Fibroblast of villous mesenchyme (primary cell): Measurements from ENCODE around the gene CORO2A. TPM values are rescaled to one million over a fixed set of nuclear protein-coding genes. Genes with fewer than 3 reads are reported as not detected.

Experiments
- DNase-seq: peaks from one replicate; pipeline ENCODE4 v3.0.0-alpha.2; 2010; ENCODE audit warnings: low read depth
- H3K4me3 ChIP-seq: 2 replicates; pipeline ENCODE4 v1.5.1; 2011; ENCODE audit warnings: low read depth, mild to moderate bottlenecking, low read length
- total RNA-seq: library from RNA; depleted of rRNA; stranded (reverse); fragments of >200 nt; gene quantifications from 2 replicates; pipeline ENCODE4 v1.2.3, GENCODE V29; 2012
- TF ChIP-seq, protein P1 (sequence below): IDR thresholded peaks from 2 replicates; pipeline ENCODE4 v1.5.1; 2012; ENCODE audit warnings: low read depth, mild to moderate bottlenecking, low read length; ENCODE audit not compliant: insufficient read depth

The CORO2A gene
- total RNA-seq, 1 donor, result 2.2 TPM

DNA sequence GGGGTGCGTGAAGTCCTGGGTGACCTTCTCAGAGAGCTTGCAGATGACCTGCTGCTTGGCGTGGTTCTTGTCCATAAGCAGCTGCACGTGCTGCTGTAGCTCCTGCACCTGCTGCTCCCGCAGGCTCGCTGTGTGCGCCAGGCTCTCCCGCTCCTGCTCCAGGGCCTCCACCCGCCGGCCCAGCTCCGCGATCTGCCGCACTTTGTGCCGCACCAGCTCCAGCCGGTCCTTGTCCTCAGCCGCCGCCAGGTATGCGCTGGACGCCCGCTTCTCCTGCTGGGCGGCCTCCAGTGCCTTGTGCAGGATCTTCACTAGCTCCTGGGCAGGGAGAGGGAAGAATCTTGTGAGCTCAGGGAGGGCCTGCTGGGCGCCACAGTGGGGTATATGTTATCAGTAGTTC lies 28.5 kb upstream of the CORO2A start:
- TF ChIP-seq, protein P1, sequence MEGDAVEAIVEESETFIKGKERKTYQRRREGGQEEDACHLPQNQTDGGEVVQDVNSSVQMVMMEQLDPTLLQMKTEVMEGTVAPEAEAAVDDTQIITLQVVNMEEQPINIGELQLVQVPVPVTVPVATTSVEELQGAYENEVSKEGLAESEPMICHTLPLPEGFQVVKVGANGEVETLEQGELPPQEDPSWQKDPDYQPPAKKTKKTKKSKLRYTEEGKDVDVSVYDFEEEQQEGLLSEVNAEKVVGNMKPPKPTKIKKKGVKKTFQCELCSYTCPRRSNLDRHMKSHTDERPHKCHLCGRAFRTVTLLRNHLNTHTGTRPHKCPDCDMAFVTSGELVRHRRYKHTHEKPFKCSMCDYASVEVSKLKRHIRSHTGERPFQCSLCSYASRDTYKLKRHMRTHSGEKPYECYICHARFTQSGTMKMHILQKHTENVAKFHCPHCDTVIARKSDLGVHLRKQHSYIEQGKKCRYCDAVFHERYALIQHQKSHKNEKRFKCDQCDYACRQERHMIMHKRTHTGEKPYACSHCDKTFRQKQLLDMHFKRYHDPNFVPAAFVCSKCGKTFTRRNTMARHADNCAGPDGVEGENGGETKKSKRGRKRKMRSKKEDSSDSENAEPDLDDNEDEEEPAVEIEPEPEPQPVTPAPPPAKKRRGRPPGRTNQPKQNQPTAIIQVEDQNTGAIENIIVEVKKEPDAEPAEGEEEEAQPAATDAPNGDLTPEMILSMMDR, result no peak

GRCh38 chr9:98219794-98220370 lies 27.4 kb upstream of the CORO2A start:
- no peak for DNase-seq
- TF ChIP-seq, protein P1, result no peak
- H3K4me3 ChIP-seq, result no peak overlapping the region

More for the DNA sequence above, 28.5 kb upstream of the CORO2A start:
- DNase-seq, result no peak
- H3K4me3 ChIP-seq, result no peak overlapping the region

DNA sequence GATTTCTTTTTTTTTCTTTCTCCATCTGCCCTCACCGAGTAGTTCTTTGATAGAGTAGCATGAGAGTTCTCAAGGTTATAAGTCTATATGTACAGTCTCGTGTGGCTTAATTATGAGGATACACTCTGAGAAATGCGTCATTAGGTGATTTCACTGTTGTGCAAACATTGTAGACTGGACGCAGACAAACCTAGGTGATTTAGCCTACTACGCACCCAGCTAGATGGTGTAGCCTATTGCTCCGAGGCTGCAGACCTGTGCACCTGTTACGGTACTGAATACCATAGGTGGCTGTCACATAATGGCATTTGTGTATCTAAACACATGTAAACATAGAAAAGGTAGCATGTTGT lies 26.9 kb upstream of the CORO2A start:
- no peak for DNase-seq
- no peak overlapping the region for H3K4me3 ChIP-seq
- TF ChIP-seq, protein P1, result no peak

DNA sequence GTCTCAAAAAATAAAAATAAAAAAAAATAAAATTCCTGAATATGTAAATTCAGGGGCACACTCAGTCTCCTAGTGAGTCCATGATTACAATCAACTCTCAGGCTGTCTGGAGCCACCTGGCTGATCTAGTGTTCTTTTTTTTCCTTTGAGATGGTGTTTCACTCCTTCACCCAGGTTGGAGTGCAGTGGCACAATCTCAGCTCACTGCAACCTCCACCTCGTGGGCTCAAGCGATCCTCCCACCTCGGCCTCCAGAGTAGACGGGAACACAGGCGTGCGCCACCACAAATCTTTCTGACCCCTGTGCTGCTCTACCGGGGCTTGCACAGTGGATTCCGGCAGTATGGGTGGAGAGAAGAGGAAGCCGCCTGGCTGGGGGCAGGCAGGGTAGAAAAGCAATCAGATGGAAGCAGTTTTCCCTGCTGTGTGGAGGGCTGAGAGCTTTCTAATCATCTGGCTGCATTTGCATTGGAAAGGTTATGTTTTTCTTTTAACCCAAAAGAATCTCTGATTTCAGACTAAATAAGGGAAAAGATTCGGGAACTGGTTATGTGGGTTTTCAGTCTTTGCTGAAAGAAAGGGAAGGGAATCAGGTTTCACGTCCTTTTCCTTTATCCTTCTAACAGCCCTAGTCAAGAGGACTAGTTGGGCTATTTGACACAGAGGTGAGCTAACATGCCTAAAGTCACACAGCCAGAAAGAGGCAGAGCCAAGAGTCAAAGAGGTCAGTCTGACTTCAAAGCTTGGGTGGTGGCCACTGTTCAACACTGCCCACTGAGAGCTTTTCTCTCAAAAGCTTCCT lies 26.3 kb upstream of the CORO2A start:
- H3K4me3 ChIP-seq, result no peak overlapping the region
- TF ChIP-seq, protein P1, result no peak
- DNase-seq, result no peak

GRCh38 chr9:98217255-98217654 lies 24.8 kb upstream of the CORO2A start:
- DNase-seq, result no peak
- H3K4me3 ChIP-seq, result no peak overlapping the region
- TF ChIP-seq, protein P1, result no peak

GRCh38 chr9:98216391-98216790 lies 24.0 kb upstream of the CORO2A start:
- no peak overlapping the region for H3K4me3 ChIP-seq
- DNase-seq, result no peak
- TF ChIP-seq, protein P1, result no peak
